ENCODE data around the gene C4B. TPM values are rescaled to one million over a fixed set of nuclear protein-coding genes. Genes with fewer than 3 reads are reported as not detected.

Gene C4B
- total RNA-seq, 1 donor from 2014 or later: 2.9 TPM

DNA sequence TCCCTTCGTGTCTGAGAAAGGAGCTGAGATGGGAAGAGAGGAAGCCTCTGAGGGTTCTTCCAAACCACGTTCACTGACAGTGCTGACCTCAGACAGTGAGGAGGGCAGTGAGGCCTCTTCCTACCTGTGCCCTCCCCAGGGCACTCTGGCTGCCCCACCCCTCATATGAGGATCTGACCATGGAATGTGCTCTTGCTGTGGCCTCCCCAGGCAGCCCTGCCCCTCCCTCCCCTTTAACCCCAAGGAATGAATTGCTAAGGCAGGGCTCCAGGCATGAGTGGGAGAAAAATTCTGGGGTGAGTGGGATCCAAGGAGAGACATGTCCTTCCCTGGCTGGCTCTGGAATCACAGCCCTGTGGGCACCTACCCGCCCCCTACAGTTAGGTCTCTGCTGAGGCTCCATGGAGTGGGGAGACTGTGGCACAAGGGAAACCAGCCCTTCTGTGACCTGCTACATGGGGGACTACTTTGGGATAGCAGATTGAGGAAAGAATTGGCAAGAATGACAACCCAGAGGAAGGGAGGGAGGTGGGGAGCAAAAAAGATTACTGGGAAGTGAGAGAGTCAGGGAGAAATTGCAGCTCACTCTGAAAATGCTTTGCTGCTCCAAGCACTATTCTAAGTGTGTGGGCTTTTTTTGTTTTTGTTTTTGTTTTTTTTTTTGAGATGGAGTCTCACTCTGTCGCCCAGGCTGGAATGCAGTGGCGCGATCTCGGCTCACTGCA, 65.1 kb downstream of the C4B start:
- Mint-ChIP-seq H3K27ac (no peak overlapping the region), H3K4me3 (no peak overlapping the region), H3K9me3 (no peaks in the 10 kb centered on the region), H3K4me1 (no peaks in the 10 kb centered on the region), H3K36me3 (ENCODE audit: low read depth) (no peaks in the 10 kb centered on the region), H3K27me3 (peaks cover 22% of the 10 kb centered on the region)
- DNase-seq: no peak
- intact Hi-C loops (cut with micrococcal nuclease): no loop called here

DNA sequence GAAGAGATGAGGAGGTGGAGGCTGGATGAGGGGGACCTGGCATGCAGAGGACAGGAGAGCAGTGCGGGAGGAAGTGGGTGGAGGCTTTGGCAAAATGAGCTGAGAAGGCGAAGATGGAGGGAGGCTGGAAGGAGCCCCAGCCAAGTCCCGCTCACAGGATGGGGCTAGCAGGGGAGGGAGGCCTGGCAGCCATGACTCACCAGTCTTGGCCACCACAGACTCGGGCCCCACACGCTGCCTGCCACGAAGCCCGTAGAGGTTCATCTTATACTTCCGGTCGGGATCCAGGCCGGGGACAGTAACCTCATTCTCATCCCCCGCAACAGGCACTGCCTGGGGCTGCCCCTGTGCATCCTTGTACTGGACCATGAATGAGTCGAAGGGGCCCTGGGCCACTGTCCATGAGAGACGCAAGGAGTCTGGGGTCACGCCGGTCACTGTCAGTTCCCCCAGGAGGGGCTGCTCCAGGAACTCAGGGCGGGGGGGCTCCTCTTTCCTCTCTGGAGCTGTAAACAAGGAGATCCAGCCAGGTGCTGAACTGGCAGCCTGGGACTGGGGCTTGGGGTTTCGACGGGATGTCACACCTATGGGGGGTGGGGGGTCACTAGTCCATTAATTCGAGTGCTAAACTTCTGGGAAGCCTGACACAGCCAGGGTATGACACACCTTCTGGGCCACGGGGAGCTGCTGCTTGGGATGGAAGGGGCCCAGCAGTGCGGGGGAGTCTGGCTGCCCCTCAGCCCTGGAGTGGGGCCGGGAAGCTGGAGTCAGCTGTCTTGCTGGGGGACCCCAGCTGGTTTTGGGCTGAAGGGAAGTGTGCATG, 66.8 kb downstream of the C4B start:
- H3K4me3 Mint-ChIP-seq: no peak overlapping the region
- intact Hi-C loops (cut with micrococcal nuclease): no loop called here
- no peaks in the 10 kb centered on the region for H3K9me3 Mint-ChIP-seq
- H3K4me1 Mint-ChIP-seq: peaks cover 8% of the 10 kb centered on the region
- DNase-seq: no peak
- no peaks in the 10 kb centered on the region for H3K36me3 Mint-ChIP-seq (ENCODE audit: low read depth)
- H3K27me3 Mint-ChIP-seq: peaks cover 39% of the 10 kb centered on the region
- H3K27ac Mint-ChIP-seq: no peak overlapping the region

DNA sequence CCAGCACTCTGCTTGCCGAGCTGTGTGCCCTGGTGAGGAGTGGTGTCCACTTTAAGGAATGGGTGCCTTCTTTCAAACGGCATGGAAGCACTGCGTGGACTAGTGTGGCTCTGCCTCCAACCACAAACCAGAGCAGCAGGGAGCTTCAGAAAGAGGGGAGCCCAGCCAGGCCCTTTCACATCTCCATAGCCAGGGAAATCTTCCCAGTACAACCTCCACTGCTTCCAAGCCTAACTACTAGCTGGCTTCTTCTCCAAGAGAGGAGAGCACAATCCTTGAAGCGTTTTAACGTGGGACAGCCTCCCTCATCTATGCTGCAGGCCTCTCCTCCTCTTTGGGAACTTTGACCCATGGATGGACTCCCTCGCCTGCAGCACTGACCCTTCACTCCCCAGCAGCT, 67.9 kb downstream of the C4B start:
- Mint-ChIP-seq H3K9me3 (no peaks in the 10 kb centered on the region), H3K4me1 (peaks cover 15% of the 10 kb centered on the region), H3K27me3 (peaks cover 45% of the 10 kb centered on the region), H3K36me3 (ENCODE audit: low read depth) (no peaks in the 10 kb centered on the region), H3K27ac (no peak overlapping the region), H3K4me3 (no peak overlapping the region)
- no peak for DNase-seq
- intact Hi-C loops (cut with micrococcal nuclease): no loop called here

DNA sequence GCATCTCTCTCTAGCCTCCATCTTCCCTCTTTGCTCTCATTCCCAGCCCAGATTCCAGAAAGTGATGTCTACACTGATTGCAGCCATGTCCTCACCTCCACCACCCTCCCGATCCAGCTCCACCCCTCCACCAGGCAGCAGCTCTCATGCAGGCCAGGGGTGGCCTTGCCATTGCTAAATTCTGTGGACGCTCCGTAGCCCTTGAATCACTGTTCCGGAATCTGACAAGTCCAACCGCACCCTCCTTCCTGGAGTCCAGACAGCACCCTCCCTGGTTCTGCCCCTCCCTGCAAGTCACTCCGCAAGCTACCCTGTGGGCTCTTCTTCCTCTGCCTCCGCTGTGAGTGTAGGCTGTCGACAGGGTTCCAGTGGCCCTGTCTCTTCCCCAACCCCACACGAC, 68.3 kb downstream of the C4B start:
- DNase-seq: no peak
- Mint-ChIP-seq H3K4me1 (peaks cover 15% of the 10 kb centered on the region), H3K27ac (no peak overlapping the region), H3K4me3 (no peak overlapping the region), H3K27me3 (peaks cover 46% of the 10 kb centered on the region), H3K36me3 (ENCODE audit: low read depth) (no peaks in the 10 kb centered on the region), H3K9me3 (no peaks in the 10 kb centered on the region)
- intact Hi-C loops (cut with micrococcal nuclease): no loop called here

DNA sequence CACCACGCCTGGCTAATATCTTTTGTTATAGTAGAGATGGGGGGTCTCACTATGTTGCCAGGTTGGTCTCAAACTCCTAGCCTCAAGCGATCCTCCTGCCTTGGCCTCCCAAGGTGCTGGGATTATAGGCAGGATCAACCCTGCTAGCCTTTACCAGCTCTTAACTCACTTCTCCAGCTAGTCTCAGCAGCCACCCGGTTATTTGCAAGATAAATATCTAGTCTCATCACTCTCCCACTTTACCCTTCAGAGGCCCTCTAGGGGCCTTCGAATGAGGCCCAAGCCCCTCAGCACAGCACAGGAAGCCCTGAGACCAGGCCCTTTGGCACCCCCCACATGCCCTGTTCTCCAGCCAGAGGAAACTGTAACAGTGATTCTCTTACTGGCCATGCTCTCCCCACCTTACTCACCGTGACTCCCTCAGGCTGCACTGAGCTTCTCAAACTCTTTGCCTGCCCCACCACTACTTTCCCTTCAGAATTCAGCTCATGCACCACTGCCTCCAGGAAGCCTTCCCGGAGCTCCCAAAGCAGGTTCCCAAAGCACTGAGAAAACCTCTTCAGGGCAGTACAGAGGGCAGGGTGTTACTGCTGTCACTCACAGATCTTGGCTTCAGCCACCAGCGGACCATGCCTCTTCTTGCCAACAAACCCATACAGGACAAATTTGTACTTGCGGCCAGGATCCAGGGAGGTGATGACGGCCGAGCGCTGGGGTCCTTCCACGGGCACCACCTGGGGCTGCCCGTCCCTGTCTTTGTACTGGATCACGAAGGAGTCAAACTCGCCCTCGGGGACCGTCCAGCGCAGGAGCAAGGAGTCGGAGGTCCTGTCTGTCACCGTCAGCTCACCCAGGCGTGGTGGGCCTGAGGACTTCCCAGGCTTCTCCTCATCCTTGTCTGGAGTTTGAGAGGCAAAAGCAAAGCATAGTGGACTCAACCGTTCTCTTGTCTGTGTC, 69.5 kb downstream of the C4B start:
- Mint-ChIP-seq H3K36me3 (ENCODE audit: low read depth) (no peaks in the 10 kb centered on the region), H3K27me3 (peaks cover 55% of the 10 kb centered on the region), H3K27ac (no peak overlapping the region), H3K4me3 (no peak overlapping the region), H3K4me1 (peaks cover 15% of the 10 kb centered on the region), H3K9me3 (no peaks in the 10 kb centered on the region)
- intact Hi-C loops (cut with micrococcal nuclease): no loop called here
- no peak for DNase-seq

DNA sequence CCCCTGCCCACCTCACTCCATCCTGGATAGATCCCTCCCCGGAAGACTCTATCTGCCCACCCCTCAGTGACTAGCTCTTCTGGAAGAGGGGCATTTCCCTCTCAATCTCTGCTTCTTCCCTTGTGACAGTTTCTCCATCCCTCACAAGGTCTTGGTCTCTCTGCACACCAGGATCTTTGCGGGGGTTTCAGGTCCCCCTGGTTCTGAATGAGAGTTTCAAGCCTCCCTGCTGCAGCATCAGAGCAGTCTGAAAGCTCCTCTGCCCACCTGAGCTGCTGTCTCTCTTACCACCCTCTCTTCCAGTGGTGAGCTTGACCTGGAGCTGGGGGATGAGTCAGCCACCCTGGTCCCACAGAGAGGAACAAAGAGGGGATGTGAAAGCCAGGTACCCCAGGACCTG, 70.2 kb downstream of the C4B start:
- Mint-ChIP-seq H3K27me3 (peaks cover 62% of the 10 kb centered on the region), H3K36me3 (ENCODE audit: low read depth) (no peaks in the 10 kb centered on the region), H3K4me3 (no peak overlapping the region), H3K9me3 (no peaks in the 10 kb centered on the region), H3K27ac (no peak overlapping the region), H3K4me1 (peaks cover 15% of the 10 kb centered on the region)
- intact Hi-C loops (cut with micrococcal nuclease): no loop called here
- DNase-seq: no peak

Other genes with a start within 250 kb of the C4B start
- gene VWA7, start 237.5 kb upstream of the C4B start, total RNA-seq: 3.0 and 3.2 TPM in 2 replicates
- gene VARS1, start 219.0 kb upstream of the C4B start, total RNA-seq: 173 and 181 TPM in 2 replicates
- 142 and 146 TPM in 2 replicates for gene LSM2, start 207.8 kb upstream of the C4B start, total RNA-seq
- 1.8 and 2.5 TPM in 2 replicates for gene HSPA1L, start 199.5 kb upstream of the C4B start, total RNA-seq
- gene HSPA1A, start 199.3 kb upstream of the C4B start, total RNA-seq: 189 and 190 TPM in 2 replicates
- gene HSPA1B, start 187.1 kb upstream of the C4B start, total RNA-seq: 156 and 161 TPM in 2 replicates
- gene NEU1, start 152.0 kb upstream of the C4B start, total RNA-seq: 20.4 and 22.2 TPM in 2 replicates
- 0.21 TPM in 1 of 2 replicates, not detected in the other for gene SLC44A4, start 135.8 kb upstream of the C4B start, total RNA-seq
- 73.5 and 79.3 TPM in 2 replicates for gene EHMT2, start 117.1 kb upstream of the C4B start, total RNA-seq
- 3.7 and 4.6 TPM in 2 replicates for gene ZBTB12, start 112.7 kb upstream of the C4B start, total RNA-seq
- gene C2, start 87.1 kb upstream of the C4B start, total RNA-seq: 0.30 and 0.43 TPM in 2 replicates
- 0.17 TPM in 1 of 2 replicates, not detected in the other for gene CFB, start 68.7 kb upstream of the C4B start, total RNA-seq
- 85.8 and 88.5 TPM in 2 replicates for gene NELFE, start 55.8 kb upstream of the C4B start, total RNA-seq
- gene SKIC2, start 55.6 kb upstream of the C4B start, total RNA-seq: 92.8 and 93.7 TPM in 2 replicates
- gene DXO, start 42.7 kb upstream of the C4B start, total RNA-seq: 13.2 and 14.1 TPM in 2 replicates
- 2.7 and 3.3 TPM in 2 replicates for gene C4A, start 32.7 kb upstream of the C4B start, total RNA-seq
- gene CYP21A2, start 23.6 kb downstream of the C4B start, total RNA-seq: 0.35 TPM in 1 of 2 replicates, not detected in the other
- gene TNXB, start 94.5 kb downstream of the C4B start, total RNA-seq: 3.3 and 4.6 TPM in 2 replicates
- 72.9 and 81.0 TPM in 2 replicates for gene ATF6B, start 113.5 kb downstream of the C4B start, total RNA-seq
- gene FKBPL, start 115.5 kb downstream of the C4B start, total RNA-seq: 6.2 and 6.9 TPM in 2 replicates
- gene PRRT1, start 137.1 kb downstream of the C4B start, total RNA-seq: 0.24 and 0.35 TPM in 2 replicates
- gene PPT2, start 139.3 kb downstream of the C4B start, total RNA-seq: 11.3 and 12.7 TPM in 2 replicates
- 8.6 and 9.7 TPM in 2 replicates for gene EGFL8, start 149.8 kb downstream of the C4B start, total RNA-seq
- 31.4 and 32.6 TPM in 2 replicates for gene AGPAT1, start 161.3 kb downstream of the C4B start, total RNA-seq
- 59.9 and 62.6 TPM in 2 replicates for gene RNF5, start 163.6 kb downstream of the C4B start, total RNA-seq
- gene AGER, start 169.5 kb downstream of the C4B start, total RNA-seq: 20.7 and 24.1 TPM in 2 replicates
- gene PBX2, start 175.4 kb downstream of the C4B start, total RNA-seq: 88.1 and 92.7 TPM in 2 replicates
- gene GPSM3, start 177.8 kb downstream of the C4B start, total RNA-seq: 81.1 and 82.4 TPM in 2 replicates
- gene NOTCH4, start 209.3 kb downstream of the C4B start, total RNA-seq: 0.28 and 0.37 TPM in 2 replicates